ENCODE measurements around the gene CORO1C.

Gene CORO1C

DNA sequence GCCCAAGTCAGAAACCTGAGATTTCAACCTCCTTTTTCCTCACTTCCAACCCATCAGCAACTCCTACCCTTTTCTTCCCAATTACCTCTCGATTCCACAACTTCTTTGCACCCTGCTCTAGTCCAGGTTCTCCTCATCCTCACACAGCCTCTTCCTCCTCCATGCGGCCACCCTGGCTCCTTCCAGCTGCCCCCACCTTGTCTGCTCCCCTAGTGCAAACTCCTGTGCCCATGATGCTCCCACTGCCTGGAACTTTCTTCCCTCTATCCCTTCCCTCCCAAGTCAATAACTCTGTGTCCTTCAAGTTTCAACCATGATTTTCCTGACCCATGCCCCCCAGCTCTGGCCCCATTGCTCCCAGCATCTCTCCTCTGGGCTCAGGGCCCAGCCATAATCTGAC lies 115.0 kb downstream of the CORO1C start:
- no peak for DNase-seq (ENCODE audit: low read depth)

DNA sequence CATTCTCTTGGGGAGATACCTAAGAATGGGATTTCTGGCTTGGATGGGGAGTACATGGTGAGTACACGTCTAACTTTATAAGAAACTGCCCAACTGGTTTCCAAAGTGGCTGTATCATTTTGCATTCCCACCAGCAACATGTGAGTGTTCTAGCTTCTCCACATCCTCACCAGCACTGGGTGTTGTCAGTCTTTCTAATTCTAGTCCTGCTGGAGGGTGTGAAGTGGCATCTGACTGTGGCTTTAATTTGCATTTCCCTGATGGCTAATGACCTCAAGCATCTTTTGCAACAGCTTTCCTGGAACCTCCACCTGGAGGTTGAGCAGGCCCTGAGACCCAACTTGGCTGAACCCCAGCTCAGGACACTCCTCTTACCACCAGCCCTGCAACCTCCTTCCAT lies 115.4 kb downstream of the CORO1C start:
- no peak for DNase-seq (ENCODE audit: low read depth)

DNA sequence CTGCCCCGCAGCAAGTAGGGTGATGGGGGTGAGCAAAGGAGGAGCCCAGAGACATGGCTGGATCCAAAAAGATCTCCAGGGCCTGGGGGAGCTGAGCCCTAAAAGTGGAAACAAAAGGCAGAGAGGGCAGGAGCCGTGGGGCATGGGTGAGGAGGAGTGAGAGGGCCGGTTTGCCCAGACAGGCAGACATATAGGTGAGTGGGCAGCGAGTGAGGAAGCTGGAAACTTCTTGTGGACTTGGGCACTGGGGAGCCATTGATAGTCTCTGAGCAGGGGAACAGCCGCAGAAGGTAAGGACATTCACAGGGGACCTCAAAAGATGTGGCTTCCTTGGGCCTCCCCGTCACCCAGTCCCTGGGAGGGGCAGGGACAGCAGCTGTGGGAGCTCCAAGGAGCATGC lies 116.7 kb downstream of the CORO1C start:
- DNase-seq (ENCODE audit: low read depth) = no peak

DNA sequence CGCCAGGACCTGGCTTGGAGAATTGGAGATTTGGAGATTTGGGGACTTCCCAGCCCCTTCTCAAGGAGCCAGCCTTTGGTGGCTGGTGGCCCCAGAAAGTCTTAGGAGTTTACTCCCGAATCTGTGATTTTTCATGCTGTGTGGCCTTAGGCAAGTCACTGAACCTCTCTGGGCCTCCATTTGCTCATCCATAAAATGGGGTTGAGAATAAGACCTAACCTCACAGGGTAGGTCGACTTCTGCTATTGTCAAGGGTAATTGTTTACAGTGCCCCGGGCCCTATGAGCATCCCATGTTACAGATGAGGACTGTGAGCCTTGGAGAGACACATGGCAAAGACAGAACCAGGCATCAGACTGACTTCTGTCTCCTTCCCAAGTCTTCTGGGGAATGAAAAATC lies 117.3 kb downstream of the CORO1C start:
- DNase-seq (ENCODE audit: low read depth) = no peak

DNA sequence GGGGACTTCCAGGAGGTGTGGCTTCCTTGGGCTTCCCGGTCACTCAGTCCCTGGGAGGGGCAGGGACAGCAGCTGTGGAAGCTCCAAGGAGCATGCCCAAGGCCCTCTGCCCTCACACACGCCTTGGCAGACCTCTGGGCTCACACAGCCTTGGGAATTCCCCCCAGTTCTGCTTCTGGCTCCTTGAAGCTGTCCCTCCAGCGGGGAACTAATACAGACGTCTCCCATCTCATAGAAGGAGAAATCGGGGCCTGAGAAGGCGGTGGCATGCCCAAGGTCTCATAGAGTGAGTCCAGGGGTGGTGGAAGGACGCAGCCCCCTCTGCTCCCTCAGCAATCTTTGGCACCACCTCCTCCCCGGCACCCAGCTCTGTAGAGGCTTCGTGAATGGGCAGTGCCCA lies 117.8 kb downstream of the CORO1C start:
- no peak for DNase-seq (ENCODE audit: low read depth)

DNA sequence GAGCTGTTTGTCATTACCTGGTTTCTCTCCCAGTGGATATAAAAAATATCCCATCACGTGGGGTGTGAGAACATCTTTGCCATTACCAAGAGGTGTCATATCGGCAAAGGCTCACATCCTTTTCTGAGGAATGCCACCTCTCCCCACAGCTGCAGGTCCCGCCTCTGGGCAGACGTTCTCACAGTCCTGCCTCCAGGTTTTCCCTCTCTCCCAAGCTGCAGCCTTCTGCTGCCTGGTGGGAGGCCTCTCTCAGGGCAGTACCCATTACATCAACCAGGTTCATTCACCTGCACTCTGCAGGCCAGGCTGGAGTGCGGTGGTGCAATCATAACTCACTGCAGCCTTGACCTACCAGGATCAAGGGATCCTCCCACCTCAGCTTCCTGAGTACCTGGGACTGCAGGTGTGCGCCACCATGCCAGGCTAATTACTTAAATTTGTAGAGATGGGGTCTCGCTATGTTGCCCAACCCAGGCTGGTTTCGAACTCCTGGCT lies 118.5 kb downstream of the CORO1C start:
- no peak for DNase-seq (ENCODE audit: low read depth)

DNA sequence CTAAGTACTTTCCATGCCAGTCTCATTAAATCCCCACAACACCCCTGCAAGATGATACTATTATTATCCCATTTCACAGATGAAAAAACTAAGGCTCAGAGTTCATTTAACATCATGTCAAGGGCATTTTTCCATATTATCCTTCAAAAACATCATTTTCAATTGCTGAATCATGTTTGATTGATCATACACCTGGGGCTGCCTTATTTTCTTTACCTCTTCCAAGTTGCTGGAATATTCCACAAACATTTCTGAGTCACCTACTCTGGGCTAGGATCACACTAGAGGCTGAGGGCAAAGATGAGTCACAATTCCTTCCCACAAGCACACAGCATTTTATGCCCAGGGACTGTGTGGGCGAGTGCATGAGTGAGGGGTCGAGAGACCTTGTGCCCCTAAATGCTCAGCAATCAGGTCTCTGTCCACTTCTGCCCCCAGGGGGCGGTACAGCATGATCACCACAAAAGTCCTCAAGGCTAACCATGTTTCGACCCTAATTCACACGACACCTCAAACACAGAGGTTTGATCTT lies 119.4 kb downstream of the CORO1C start:
- no peak for DNase-seq (ENCODE audit: low read depth)

DNA sequence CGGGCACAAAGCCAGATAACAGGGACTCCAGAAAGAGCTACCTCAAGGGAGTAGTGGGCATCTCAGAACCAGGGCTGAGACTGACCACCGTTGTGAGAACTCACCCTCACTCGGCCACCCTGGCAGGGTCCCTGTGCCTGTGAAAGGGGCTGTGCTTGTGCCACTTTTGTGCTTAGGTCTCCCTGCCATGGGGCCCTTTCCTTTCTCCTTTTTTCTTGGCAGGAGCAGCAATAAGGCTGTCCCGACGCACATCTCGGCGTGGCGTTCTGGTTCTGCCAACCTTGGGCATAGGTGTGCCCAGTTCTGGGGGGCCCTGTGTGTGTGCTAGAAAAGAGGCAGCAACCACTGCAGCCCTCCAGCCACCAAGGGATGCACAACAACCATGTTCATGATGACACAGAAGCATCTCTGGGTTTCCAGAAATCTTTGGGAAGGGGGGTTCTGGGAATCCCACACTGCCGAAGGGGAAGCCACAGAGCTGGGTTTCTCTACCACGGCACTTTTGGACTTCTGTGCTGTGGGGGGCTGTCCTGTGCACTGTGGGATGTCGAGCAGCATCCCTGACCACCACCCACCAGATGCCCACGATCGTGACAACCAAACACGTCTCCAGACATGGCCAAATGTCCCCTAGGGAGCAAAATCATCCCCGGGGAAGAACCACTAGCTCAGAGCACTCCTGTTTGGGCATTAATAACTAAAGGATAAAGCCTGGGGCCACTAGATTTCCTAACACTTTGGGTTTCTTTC lies 120.3 kb downstream of the CORO1C start:
- no peak for DNase-seq (ENCODE audit: low read depth)

DNA sequence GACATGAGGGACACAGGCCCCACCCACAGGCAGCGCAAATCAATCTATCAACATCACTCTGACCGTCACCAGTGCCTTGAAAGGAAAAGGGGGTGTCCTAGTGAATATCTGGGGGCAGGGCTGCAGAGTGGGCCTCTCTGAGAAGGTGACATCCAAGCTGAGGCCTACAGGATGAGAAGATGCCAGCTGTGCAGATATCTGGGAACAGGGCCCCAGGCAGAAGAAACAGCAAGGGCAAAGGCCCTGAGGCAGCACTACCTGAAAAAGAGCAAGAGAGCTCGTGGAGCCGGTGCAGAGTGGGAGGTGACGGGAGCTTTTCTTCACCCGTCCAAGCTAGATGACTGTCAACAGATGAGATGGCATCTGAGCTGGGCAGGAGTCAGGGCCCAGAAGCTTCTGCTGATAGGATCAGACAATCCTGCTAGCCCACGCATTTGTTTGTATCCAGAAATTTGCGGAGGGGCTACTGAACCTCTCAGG lies 120.9 kb downstream of the CORO1C start:
- DNase-seq (ENCODE audit: low read depth) = no peak

DNA sequence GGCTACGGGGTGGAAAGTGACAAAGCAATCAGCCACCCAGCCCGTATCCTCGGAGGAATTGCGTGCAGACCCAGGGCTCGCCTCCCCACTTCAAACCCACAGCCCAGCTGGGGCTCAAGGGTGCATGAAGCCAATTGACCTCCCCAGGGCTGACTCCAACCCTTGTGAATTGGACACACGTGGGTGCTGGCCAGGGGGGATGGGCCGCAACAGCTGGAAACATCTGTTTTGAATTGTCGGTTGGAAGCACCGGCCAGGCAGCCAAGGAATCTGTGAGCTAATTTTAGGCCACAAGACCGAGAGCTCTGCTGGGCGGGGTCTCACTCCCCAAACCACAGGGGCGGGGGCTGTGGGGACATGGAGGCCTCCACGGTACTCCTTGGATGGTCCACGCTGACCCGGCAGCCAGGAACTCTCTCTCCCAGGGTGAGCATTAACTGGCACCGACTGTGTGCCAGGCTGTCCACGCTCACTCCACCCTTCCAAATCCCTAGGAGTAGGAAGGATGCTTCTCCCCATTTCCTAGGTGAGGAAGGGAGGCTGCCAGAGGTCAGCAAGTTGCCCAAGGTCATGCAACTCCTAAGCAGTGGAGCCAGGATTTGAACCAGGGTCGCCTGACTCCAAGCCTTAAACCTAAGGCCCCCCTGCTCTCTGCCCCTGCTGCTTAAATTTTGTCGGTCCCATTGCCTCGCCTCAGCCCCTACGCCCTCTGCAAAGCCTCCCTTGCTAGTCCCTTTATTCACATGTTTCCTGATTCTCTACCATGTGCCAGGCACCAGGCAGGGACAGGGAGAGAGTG lies 121.6 kb downstream of the CORO1C start:
- DNase-seq (ENCODE audit: low read depth) = no peak

DNA sequence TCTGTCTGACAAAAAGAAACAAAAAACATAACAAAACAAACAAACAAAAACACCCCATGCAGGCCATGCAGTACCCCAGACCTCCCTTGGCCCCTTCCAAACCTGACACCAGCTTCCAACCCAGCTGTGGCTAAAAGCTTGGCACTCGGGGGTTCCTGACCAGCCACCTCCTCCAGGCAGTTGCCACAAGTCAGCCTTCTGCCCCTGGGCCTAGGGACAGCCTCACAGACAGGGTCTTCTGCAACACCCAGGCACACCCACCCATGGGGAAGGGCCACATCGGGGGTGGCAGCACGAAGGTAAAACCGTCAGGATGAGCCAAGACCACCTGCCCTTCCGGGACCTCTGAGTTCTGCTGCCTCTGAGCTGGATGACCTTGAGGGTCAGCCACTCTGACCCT lies 122.7 kb downstream of the CORO1C start:
- no peak for DNase-seq (ENCODE audit: low read depth)

DNA sequence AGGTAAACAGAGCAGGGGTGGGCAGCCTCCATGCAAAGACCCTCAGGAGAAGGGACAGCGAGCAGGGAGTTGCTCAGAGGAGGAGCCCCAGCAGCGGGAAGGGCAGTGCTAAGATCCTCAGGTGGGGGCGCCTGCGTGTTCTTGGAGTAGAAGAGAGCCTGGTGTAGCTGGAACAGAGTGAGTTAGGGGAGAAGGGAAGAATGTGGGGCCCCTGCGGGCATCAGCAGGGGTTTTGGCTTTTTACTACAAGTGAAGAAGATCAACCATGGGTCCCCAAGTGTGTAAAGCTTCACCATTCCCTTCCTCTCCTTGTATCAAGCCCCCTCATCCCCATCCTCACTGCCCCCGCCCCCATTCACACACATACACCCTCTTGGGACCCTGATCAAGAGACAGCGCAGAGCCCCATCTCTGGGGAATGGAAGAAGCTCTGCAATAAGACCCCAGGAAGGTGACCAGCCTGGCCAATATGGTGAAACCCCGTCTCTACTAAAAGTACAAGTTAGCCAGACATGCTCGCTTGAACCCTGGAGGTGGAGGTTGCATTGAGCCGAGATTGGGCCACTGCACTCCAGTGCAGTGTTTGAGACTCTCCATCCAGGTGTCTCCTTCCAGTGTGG lies 123.2 kb downstream of the CORO1C start:
- no peak for DNase-seq (ENCODE audit: low read depth)

DNA sequence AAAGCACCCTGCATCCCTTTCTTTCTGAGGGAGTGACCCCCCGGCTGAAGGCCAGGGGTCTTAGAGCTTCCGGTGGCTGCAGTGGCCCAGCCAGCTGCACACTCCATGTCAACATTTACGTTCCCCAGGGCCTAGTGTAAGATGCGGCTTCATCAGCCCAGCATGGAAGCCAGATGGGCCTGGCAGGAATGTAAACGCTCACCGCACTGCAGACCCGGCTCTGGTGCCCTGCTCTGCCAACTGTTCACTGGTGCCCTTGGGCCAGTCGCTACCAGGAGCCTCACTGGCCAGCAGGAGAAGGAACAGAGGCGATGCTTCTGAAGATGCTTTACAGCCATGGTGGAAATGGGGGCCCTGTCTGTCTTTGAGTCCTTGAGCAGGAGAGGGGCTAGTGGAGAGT lies 124.8 kb downstream of the CORO1C start:
- no peak for DNase-seq (ENCODE audit: low read depth)

DNA sequence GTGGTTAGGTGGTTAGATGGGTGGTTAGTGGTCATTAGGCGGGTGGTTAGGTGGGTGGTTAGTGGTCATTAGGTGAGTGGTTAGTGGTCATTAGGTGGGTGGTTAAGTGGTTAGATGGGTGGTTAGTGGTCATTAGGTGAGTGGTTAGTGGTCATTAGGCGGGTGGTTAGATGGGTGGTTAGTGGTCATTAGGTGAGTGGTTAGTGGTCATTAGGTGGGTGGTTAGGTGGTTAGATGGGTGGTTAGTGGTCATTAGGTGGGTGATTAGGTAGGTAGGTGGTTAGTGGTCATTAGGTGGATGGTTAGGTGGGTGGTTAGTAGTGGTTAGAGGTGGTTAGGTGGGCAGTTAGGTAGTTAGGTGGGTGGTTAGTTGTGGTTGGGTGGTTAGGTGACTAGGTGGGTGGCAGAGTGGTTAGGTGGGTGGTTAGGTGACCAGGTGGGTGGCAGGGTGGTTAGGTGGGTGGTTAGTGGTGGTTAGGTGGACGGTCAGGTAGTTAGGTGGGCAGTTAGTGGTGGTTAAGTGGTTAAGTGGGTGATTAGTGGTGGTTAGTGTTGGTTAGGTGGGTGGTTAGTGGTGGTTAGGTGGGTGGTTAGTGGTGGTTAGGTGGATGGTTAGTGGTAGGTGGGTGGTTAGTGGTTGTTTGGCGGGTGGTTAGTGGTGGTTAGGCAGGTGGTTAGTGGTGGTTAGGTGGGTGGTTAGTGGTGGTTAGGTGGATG lies 125.5 kb downstream of the CORO1C start:
- DNase-seq (ENCODE audit: low read depth) = no peak

DNA sequence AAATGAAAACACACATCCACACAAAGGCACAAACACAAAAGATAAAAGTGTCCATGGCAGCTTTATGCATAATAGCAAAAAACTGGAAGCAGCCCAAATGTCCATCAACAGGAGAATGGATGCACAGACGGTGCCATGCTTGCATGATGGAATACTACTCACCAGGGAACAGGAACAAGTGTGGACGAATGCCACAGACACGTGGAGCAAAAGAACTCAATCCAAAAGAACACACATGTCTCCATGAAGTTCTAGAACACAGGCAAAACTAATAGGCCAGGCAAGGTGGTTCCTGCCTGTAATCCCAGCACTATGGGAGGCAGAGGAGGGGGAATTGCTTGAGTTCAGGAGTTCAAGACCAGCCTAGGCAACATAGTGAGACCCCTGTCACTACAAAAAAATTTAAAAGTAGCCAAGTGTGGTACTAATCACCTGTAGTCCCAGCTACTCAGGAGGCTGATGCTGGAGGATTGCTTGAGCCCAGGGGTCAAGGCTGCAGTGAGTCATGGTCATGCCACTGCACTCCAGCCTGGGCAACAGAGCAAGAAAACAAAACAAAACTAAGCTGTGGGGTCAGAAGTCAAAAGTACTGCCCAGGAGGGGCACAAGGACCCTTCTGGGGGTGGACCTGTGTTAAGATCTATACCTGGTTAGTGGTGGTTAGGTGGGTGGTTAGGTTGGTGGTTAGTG lies 126.2 kb downstream of the CORO1C start:
- no peak for DNase-seq (ENCODE audit: low read depth)

DNA sequence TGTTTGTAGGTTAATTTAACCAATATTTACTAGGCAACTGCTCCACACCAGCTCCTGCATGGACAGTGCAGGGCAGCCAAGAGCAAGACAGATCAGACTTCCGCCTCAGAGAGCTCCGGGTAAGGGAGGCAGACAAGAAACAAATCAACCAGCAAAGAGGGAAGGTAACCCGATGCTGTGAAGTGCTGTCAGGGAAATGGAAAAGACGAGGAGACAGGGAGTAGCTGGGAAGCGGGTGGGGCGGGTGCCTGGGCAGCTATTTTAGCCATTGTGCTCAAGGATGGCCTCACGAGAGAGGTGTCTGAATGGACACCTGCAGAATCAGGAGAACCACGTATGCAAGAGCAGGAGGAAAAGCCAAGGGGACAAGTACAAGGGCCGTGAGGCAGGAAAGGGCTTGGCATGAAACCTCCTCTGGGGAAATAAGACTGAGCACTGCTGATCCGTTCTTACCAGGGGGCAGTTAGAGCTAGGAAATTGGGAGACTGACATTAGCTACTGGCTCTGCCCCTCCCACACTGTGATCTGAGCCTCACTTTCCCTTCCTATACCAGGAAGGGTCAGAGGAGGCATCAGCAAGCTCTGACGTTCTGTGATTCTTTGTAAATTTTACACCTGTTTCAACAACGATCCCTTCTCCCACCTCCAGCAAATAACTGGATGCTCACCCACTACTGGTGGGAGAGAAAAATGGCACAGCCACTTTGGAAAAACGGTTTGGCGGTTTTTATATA lies 126.9 kb downstream of the CORO1C start:
- DNase-seq (ENCODE audit: low read depth) = no peak

DNA sequence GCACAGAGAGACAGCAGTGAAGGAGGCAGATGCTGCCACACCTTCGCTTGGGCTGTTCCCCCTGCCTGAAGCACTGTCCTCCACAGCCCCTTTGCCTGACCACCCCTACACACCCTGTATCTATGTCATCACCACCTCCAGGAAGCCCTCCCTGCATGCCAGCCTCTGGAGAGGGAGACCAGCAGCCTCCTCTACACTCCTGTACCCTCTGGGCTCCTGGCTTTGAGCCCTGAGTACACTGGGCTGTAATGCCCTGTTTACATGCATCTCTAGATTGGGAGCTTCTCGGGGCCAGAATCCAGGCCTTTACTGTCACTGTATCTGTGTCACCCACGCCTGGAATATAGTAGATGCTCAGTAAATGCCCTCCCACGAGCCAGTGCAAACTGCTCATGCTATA lies 127.6 kb downstream of the CORO1C start:
- no peak for DNase-seq (ENCODE audit: low read depth)

DNA sequence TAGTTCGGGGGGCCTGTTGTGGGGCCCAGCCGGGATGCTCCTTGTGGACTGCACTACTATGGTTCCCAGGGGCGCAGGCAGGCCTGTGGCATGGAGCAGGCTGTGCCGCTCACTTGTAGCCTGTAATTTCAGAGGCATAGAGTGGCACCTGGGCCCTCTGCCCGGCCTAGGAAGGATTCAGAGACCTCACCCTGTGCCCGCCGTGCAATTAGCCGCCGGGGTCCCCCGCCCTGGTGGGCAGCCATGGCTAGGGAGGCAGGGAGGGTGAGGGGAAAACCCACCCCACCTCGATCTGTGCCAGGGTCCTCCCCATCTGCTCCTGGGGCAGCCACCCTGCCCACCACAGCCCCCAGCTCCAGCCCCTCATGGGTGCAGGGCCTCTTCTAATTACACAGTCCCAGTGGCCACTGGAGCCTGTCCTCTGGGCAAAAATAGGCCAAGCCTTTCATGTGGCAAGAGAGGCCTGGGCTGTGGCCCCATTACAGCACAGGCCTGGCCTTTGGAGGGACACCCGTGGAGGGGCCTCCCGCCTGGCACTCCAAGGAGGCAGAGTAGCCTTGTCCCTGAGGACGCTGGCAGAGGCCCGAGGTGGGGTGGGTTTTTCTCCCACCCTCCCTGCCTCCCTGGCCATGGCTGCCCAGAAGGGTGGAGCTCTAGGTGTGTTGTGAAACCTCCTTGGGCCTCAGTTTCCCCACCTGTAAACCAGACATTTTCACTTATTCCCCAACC lies 128.2 kb downstream of the CORO1C start:
- DNase-seq (ENCODE audit: low read depth) = no peak

DNA sequence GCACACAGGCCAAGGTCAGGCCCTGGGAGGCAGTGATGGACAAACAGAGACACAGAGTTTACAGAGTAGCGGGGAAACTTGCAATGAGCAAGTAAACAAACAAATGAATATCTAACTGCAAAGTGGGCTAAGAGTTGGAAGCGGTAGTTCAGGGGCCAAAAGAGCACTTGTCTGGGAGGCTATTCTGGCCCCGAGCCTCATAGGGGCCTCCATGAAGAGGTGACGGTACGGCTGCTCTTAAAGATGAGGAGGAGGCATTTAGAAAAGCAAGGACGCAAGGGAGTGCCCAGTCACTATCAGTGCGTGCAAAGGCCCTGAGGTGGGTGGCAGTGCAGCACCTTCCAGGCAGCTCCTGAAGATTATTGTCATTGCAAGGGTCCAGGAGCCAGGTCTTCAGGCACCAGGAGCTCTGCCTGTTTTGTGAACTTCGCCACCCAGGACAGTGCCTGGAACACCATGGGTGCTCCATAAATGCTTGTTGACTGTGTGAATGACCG lies 129.1 kb downstream of the CORO1C start:
- DNase-seq (ENCODE audit: low read depth) = no peak

DNA sequence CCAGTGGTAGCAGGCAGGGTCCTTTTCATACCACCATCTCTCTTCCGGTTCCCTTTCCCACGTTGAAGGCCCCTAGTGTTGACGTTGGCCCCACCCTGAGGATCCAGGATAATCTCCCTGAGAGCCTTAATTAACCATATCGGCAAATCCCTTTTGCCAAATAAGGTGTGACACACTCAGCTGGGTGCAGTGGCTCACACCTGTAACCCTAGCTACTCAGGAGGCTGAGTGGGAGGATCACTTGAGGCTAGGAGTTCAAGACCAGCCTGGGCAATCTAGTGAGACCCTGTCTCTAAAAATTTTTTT lies 130.7 kb downstream of the CORO1C start:
- no peak for DNase-seq (ENCODE audit: low read depth)

All from T follicular helper cell (primary cell).